ENCODE measurements around the gene ZBTB12.

Gene ZBTB12

GRCh38 chr6:31884528-31885035 lies 17.3 kb downstream of the ZBTB12 start:
- no peak for DNase-seq
- H3K27me3 ChIP-seq = no peaks in the 10 kb centered on the region
- no peak overlapping the region for H3K4me3 ChIP-seq
- peaks cover 76 to 100% (median 89%) of the 10 kb centered on the region in 3 donors for H3K36me3 ChIP-seq
- TF ChIP-seq CTCF (IDR thresholded peaks at IDR 0.05) = no peak
- intact Hi-C loops (cut with DNase I; ENCODE audit: low total_unique reads) = no loop called here
- H3K27ac ChIP-seq = no peak overlapping the region
- no peaks in the 10 kb centered on the region for H3K4me1 ChIP-seq
- H3K9me3 ChIP-seq = no peaks in the 10 kb centered on the region

- intact Hi-C loops (cut with DNase I; ENCODE audit: low total_unique reads) = no loop called here
- no peaks in the 10 kb centered on the region for H3K9me3 ChIP-seq
- no peak overlapping the region for H3K4me3 ChIP-seq
- TF ChIP-seq CTCF (IDR thresholded peaks at IDR 0.05) = no peak
- no peaks in the 10 kb centered on the region for H3K27me3 ChIP-seq
- no peaks in the 10 kb centered on the region for H3K4me1 ChIP-seq
- H3K36me3 ChIP-seq = peaks cover 76 to 93% (median 81%) of the 10 kb centered on the region in 3 donors
- no peak overlapping the region for H3K27ac ChIP-seq
- no peak for DNase-seq
Measured at GRCh38 chr6:31883676-31884075, 18.2 kb downstream of the ZBTB12 start.

- Histone ChIP-seq H3K9me3 (no peaks in the 10 kb centered on the region), H3K27ac (no peak overlapping the region), H3K36me3 (peaks cover 64 to 80% (median 69%) of the 10 kb centered on the region in 3 donors), H3K4me1 (no peaks in the 10 kb centered on the region), H3K4me3 (no peak overlapping the region), H3K27me3 (no peaks in the 10 kb centered on the region)
- intact Hi-C loops (cut with DNase I; ENCODE audit: low total_unique reads) = no loop called here
- TF ChIP-seq CTCF (IDR thresholded peaks at IDR 0.05) = no peak
- no peak for DNase-seq
Measured at GRCh38 chr6:31882344-31882743, 19.5 kb downstream of the ZBTB12 start.

GRCh38 chr6:31881136-31881859 lies 20.6 kb downstream of the ZBTB12 start:
- H3K27ac ChIP-seq = no peak overlapping the region
- no peak for TF ChIP-seq CTCF (IDR thresholded peaks at IDR 0.05)
- no peak overlapping the region for H3K4me3 ChIP-seq
- DNase-seq = no peak
- no peaks in the 10 kb centered on the region for H3K27me3 ChIP-seq
- H3K36me3 ChIP-seq = peaks cover 54 to 69% (median 58%) of the 10 kb centered on the region in 3 donors
- intact Hi-C loops (cut with DNase I; ENCODE audit: low total_unique reads) = no loop called here
- H3K4me1 ChIP-seq = no peaks in the 10 kb centered on the region
- H3K9me3 ChIP-seq = no peaks in the 10 kb centered on the region

- Histone ChIP-seq H3K4me3 (no peak overlapping the region), H3K27me3 (no peaks in the 10 kb centered on the region), H3K9me3 (no peaks in the 10 kb centered on the region), H3K36me3 (peaks cover 48 to 62% (median 53%) of the 10 kb centered on the region in 3 donors), H3K27ac (no peak overlapping the region), H3K4me1 (no peaks in the 10 kb centered on the region)
- no peak for DNase-seq
- intact Hi-C loops (cut with DNase I; ENCODE audit: low total_unique reads) = no loop called here
- TF ChIP-seq CTCF (IDR thresholded peaks at IDR 0.05) = no peak
Measured at GRCh38 chr6:31880616-31881015, 21.3 kb downstream of the ZBTB12 start.
